ENCODE measurements around the gene TBC1D1.

DNA sequence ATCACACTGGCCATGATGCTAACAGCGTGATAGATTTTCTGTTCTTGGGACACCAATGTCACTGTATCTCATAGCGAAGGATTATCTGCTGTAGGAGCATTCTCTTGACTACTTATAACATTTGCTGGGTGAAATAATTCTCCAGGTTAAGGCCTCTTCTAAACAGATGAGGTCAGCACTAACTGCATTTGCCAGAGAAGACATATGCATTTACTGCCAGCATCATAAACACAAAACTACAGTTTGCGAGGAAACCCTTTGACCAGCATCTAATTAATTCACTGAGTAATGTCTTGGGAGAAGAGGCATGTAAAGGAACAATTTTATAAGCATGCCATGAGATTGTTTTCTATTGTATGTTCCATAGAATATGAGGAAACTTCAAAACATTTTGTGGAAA, 13.9 kb downstream of the TBC1D1 start:
- TF ChIP-seq POLR2AphosphoS5 (IDR thresholded peaks at IDR 0.05; ENCODE audit: low read depth, low read length) (no peak), TAF1 (IDR thresholded peaks at IDR 0.05; ENCODE audit: borderline replicate concordance, insufficient read depth, low read length) (no peak)
- TF ChIP-seq, protein P1, sequence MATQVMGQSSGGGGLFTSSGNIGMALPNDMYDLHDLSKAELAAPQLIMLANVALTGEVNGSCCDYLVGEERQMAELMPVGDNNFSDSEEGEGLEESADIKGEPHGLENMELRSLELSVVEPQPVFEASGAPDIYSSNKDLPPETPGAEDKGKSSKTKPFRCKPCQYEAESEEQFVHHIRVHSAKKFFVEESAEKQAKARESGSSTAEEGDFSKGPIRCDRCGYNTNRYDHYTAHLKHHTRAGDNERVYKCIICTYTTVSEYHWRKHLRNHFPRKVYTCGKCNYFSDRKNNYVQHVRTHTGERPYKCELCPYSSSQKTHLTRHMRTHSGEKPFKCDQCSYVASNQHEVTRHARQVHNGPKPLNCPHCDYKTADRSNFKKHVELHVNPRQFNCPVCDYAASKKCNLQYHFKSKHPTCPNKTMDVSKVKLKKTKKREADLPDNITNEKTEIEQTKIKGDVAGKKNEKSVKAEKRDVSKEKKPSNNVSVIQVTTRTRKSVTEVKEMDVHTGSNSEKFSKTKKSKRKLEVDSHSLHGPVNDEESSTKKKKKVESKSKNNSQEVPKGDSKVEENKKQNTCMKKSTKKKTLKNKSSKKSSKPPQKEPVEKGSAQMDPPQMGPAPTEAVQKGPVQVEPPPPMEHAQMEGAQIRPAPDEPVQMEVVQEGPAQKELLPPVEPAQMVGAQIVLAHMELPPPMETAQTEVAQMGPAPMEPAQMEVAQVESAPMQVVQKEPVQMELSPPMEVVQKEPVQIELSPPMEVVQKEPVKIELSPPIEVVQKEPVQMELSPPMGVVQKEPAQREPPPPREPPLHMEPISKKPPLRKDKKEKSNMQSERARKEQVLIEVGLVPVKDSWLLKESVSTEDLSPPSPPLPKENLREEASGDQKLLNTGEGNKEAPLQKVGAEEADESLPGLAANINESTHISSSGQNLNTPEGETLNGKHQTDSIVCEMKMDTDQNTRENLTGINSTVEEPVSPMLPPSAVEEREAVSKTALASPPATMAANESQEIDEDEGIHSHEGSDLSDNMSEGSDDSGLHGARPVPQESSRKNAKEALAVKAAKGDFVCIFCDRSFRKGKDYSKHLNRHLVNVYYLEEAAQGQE (IDR thresholded peaks at IDR 0.05; ENCODE audit: insufficient read depth in 1 of 2, low read depth in 2 of 2, low read length in 2 of 2): no peak
